ENCODE data around the gene PEX7.
"Not testable (repeated sequence)": the region's sequence is repeated elsewhere in the genome, so short reads cannot be mapped to it uniquely, and the experiment has no call there.

The PEX7 gene

GRCh38 chr6:136923954-136924673 lies 101.7 kb downstream of the PEX7 start:
- Histone ChIP-seq H3K36me3 (ENCODE audit: control insufficient read depth in 2 of 2, insufficient read depth in 2 of 2, low read length in 2 of 2) (no peaks in the 10 kb centered on the region), H3K9me3 (ENCODE audit: control insufficient read depth in 2 of 2, low read length in 2 of 2) (no peaks in the 10 kb centered on the region), H3K4me3 (ENCODE audit: low read length in 2 of 2) (no peak overlapping the region), H3K4me1 (ENCODE audit: control insufficient read depth, insufficient read depth, low read length) (peaks cover 21% of the 10 kb centered on the region), H3K27me3 (ENCODE audit: control insufficient read depth in 1 of 2, insufficient read depth in 2 of 2, low read length in 2 of 2) (peaks cover 25 to 52% of the 10 kb centered on the region in 2 donors), H3K9ac (ENCODE audit: low read length in 2 of 2) (no peak overlapping the region), H3K27ac (ENCODE audit: low read length) (no peak overlapping the region)

GRCh38 chr6:136926383-136926782 lies 104.0 kb downstream of the PEX7 start:
- no peaks in the 10 kb centered on the region for H3K9me3 ChIP-seq (ENCODE audit: control insufficient read depth in 2 of 2, low read length in 2 of 2)
- H3K9ac ChIP-seq (ENCODE audit: low read length in 2 of 2) = no peak overlapping the region
- no peak overlapping the region for H3K4me3 ChIP-seq (ENCODE audit: low read length in 2 of 2)
- peaks cover 11 to 30% of the 10 kb centered on the region in 2 donors for H3K27me3 ChIP-seq (ENCODE audit: control insufficient read depth in 1 of 2, insufficient read depth in 2 of 2, low read length in 2 of 2)
- no peak overlapping the region for H3K27ac ChIP-seq (ENCODE audit: low read length)
- H3K4me1 ChIP-seq (ENCODE audit: control insufficient read depth, insufficient read depth, low read length) = peaks cover 14% of the 10 kb centered on the region
- no peaks in the 10 kb centered on the region for H3K36me3 ChIP-seq (ENCODE audit: control insufficient read depth in 2 of 2, insufficient read depth in 2 of 2, low read length in 2 of 2)

GRCh38 chr6:136927292-136927691 lies 104.9 kb downstream of the PEX7 start:
- Histone ChIP-seq H3K4me3 (ENCODE audit: low read length in 2 of 2) (no peak overlapping the region), H3K9ac (ENCODE audit: low read length in 2 of 2) (no peak overlapping the region), H3K36me3 (ENCODE audit: control insufficient read depth in 2 of 2, insufficient read depth in 2 of 2, low read length in 2 of 2) (no peaks in the 10 kb centered on the region), H3K27me3 (ENCODE audit: control insufficient read depth in 1 of 2, insufficient read depth in 2 of 2, low read length in 2 of 2) (peaks cover 14 to 21% of the 10 kb centered on the region in 2 donors), H3K4me1 (ENCODE audit: control insufficient read depth, insufficient read depth, low read length) (peaks cover 6% of the 10 kb centered on the region), H3K27ac (ENCODE audit: low read length) (no peak overlapping the region), H3K9me3 (ENCODE audit: control insufficient read depth in 2 of 2, low read length in 2 of 2) (no peaks in the 10 kb centered on the region)

- no peak overlapping the region for H3K9ac ChIP-seq (ENCODE audit: low read length in 2 of 2)
- H3K4me3 ChIP-seq (ENCODE audit: low read length in 2 of 2) = no peak overlapping the region
- H3K27ac ChIP-seq (ENCODE audit: low read length) = no peak overlapping the region
- H3K36me3 ChIP-seq (ENCODE audit: control insufficient read depth in 2 of 2, insufficient read depth in 2 of 2, low read length in 2 of 2) = no peaks in the 10 kb centered on the region
- no peaks in the 10 kb centered on the region for H3K4me1 ChIP-seq (ENCODE audit: control insufficient read depth, insufficient read depth, low read length)
- peaks cover 0 to 2% of the 10 kb centered on the region in 2 donors for H3K27me3 ChIP-seq (ENCODE audit: control insufficient read depth in 1 of 2, insufficient read depth in 2 of 2, low read length in 2 of 2)
- no peaks in the 10 kb centered on the region for H3K9me3 ChIP-seq (ENCODE audit: control insufficient read depth in 2 of 2, low read length in 2 of 2)
These were observed 108.1 kb downstream of the PEX7 start for GRCh38 chr6:136930528-136930927.

- Histone ChIP-seq H3K9ac (ENCODE audit: low read length in 2 of 2) (no peak overlapping the region), H3K36me3 (ENCODE audit: control insufficient read depth in 2 of 2, insufficient read depth in 2 of 2, low read length in 2 of 2) (no peaks in the 10 kb centered on the region), H3K27me3 (ENCODE audit: control insufficient read depth in 1 of 2, insufficient read depth in 2 of 2, low read length in 2 of 2) (peaks cover 0 to 2% of the 10 kb centered on the region in 2 donors), H3K4me3 (ENCODE audit: low read length in 2 of 2) (no peak overlapping the region), H3K4me1 (ENCODE audit: control insufficient read depth, insufficient read depth, low read length) (no peaks in the 10 kb centered on the region), H3K9me3 (ENCODE audit: control insufficient read depth in 2 of 2, low read length in 2 of 2) (no peaks in the 10 kb centered on the region), H3K27ac (ENCODE audit: low read length) (no peak overlapping the region)
These were observed 110.2 kb downstream of the PEX7 start for GRCh38 chr6:136932599-136932998.

- no peak overlapping the region for H3K27ac ChIP-seq (ENCODE audit: low read length)
- no peaks in the 10 kb centered on the region for H3K9me3 ChIP-seq (ENCODE audit: control insufficient read depth in 2 of 2, low read length in 2 of 2)
- no peaks in the 10 kb centered on the region for H3K4me1 ChIP-seq (ENCODE audit: control insufficient read depth, insufficient read depth, low read length)
- H3K36me3 ChIP-seq (ENCODE audit: control insufficient read depth in 2 of 2, insufficient read depth in 2 of 2, low read length in 2 of 2) = no peaks in the 10 kb centered on the region
- H3K27me3 ChIP-seq (ENCODE audit: control insufficient read depth in 1 of 2, insufficient read depth in 2 of 2, low read length in 2 of 2) = peaks cover 0 to 2% of the 10 kb centered on the region in 2 donors
- H3K9ac ChIP-seq (ENCODE audit: low read length in 2 of 2) = no peak overlapping the region
- no peak overlapping the region for H3K4me3 ChIP-seq (ENCODE audit: low read length in 2 of 2)
These were observed 122.7 kb downstream of the PEX7 start for GRCh38 chr6:136945072-136945471.

GRCh38 chr6:136945711-136946121 lies 123.3 kb downstream of the PEX7 start:
- H3K27me3 ChIP-seq (ENCODE audit: control insufficient read depth in 1 of 2, insufficient read depth in 2 of 2, low read length in 2 of 2) = peaks cover 0 to 2% of the 10 kb centered on the region in 2 donors

GRCh38 chr6:136947037-136947436 lies 124.6 kb downstream of the PEX7 start:
- Histone ChIP-seq H3K9ac (ENCODE audit: low read length in 2 of 2) (no peak overlapping the region), H3K4me3 (ENCODE audit: low read length in 2 of 2) (no peak overlapping the region), H3K4me1 (ENCODE audit: control insufficient read depth, insufficient read depth, low read length) (no peaks in the 10 kb centered on the region), H3K27me3 (ENCODE audit: control insufficient read depth in 1 of 2, insufficient read depth in 2 of 2, low read length in 2 of 2) (peaks cover 0 to 2% of the 10 kb centered on the region in 2 donors), H3K9me3 (ENCODE audit: control insufficient read depth in 2 of 2, low read length in 2 of 2) (no peaks in the 10 kb centered on the region), H3K27ac (ENCODE audit: low read length) (no peak overlapping the region), H3K36me3 (ENCODE audit: control insufficient read depth in 2 of 2, insufficient read depth in 2 of 2, low read length in 2 of 2) (no peaks in the 10 kb centered on the region)

More at GRCh38 chr6:136945711-136946121, 123.3 kb downstream of the PEX7 start:
- H3K27ac ChIP-seq (ENCODE audit: low read length) = no peak overlapping the region
- no peaks in the 10 kb centered on the region for H3K9me3 ChIP-seq (ENCODE audit: control insufficient read depth in 2 of 2, low read length in 2 of 2)
- no peak overlapping the region for H3K9ac ChIP-seq (ENCODE audit: low read length in 2 of 2)
- no peaks in the 10 kb centered on the region for H3K36me3 ChIP-seq (ENCODE audit: control insufficient read depth in 2 of 2, insufficient read depth in 2 of 2, low read length in 2 of 2)
- no peak overlapping the region for H3K4me3 ChIP-seq (ENCODE audit: low read length in 2 of 2)
- H3K4me1 ChIP-seq (ENCODE audit: control insufficient read depth, insufficient read depth, low read length) = no peaks in the 10 kb centered on the region

- H3K27ac ChIP-seq (ENCODE audit: low read length); H3K4me3 ChIP-seq (ENCODE audit: low read length in 2 of 2); H3K9ac ChIP-seq (ENCODE audit: low read length in 2 of 2); H3K9me3 ChIP-seq (ENCODE audit: control insufficient read depth in 2 of 2, low read length in 2 of 2); H3K36me3 ChIP-seq (ENCODE audit: control insufficient read depth in 2 of 2, insufficient read depth in 2 of 2, low read length in 2 of 2); H3K27me3 ChIP-seq (ENCODE audit: control insufficient read depth in 1 of 2, insufficient read depth in 2 of 2, low read length in 2 of 2); H3K4me1 ChIP-seq (ENCODE audit: control insufficient read depth, insufficient read depth, low read length): not testable (repeated sequence)
These were observed 127.6 kb downstream of the PEX7 start for GRCh38 chr6:136949957-136950356.

GRCh38 chr6:136950436-136951126 lies 128.2 kb downstream of the PEX7 start:
- Histone ChIP-seq H3K9ac (ENCODE audit: low read length in 2 of 2) (no peak overlapping the region), H3K36me3 (ENCODE audit: control insufficient read depth in 2 of 2, insufficient read depth in 2 of 2, low read length in 2 of 2) (no peaks in the 10 kb centered on the region), H3K4me1 (ENCODE audit: control insufficient read depth, insufficient read depth, low read length) (no peaks in the 10 kb centered on the region), H3K4me3 (ENCODE audit: low read length in 2 of 2) (no peak overlapping the region), H3K9me3 (ENCODE audit: control insufficient read depth in 2 of 2, low read length in 2 of 2) (no peaks in the 10 kb centered on the region), H3K27me3 (ENCODE audit: control insufficient read depth in 1 of 2, insufficient read depth in 2 of 2, low read length in 2 of 2) (peaks cover 0 to under 1% of the 10 kb centered on the region in 2 donors), H3K27ac (ENCODE audit: low read length) (no peak overlapping the region)

- no peaks in the 10 kb centered on the region for H3K27me3 ChIP-seq (ENCODE audit: control insufficient read depth in 1 of 2, insufficient read depth in 2 of 2, low read length in 2 of 2)
- H3K4me1 ChIP-seq (ENCODE audit: control insufficient read depth, insufficient read depth, low read length) = no peaks in the 10 kb centered on the region
- no peaks in the 10 kb centered on the region for H3K9me3 ChIP-seq (ENCODE audit: control insufficient read depth in 2 of 2, low read length in 2 of 2)
- no peak overlapping the region for H3K9ac ChIP-seq (ENCODE audit: low read length in 2 of 2)
- H3K36me3 ChIP-seq (ENCODE audit: control insufficient read depth in 2 of 2, insufficient read depth in 2 of 2, low read length in 2 of 2) = no peaks in the 10 kb centered on the region
- no peak overlapping the region for H3K27ac ChIP-seq (ENCODE audit: low read length)
- no peak overlapping the region for H3K4me3 ChIP-seq (ENCODE audit: low read length in 2 of 2)
These were observed 130.4 kb downstream of the PEX7 start for GRCh38 chr6:136952714-136953260.

All from stomach smooth muscle (tissue), 2 donors.